RWPE2 (cell line): ENCODE data around the gene PRKCH.

Source experiments
- ATAC-seq: fragments of 200-7000 bp; cut with Tn5 transposase; 3 replicates; pipeline ENCODE4 v1.9.1; 2021; ENCODE audit warnings: low read depth
- DNase-seq: peaks from one replicate; pipeline ENCODE4 v3.0.0-alpha.2; 2020; ENCODE audit warnings: low spot score
- H3K27ac ChIP-seq: fragments of 450-650 bp; 2 replicates; pipeline ENCODE4 v1.5.1; 2017; ENCODE audit warnings: mild to moderate bottlenecking; ENCODE audit not compliant: poor library complexity, severe bottlenecking
- H3K27me3 ChIP-seq: fragments of 250-450 bp; sonication (Bioruptor Pico); 2 replicates; pipeline ENCODE4 v1.5.1; 2021; ENCODE audit warnings: mild to moderate bottlenecking, moderate library complexity; ENCODE audit not compliant: insufficient read depth, poor library complexity, severe bottlenecking
- H3K36me3 ChIP-seq: fragments of 250-450 bp; sonication (Bioruptor Pico); 2 replicates; pipeline ENCODE4 v1.5.1; 2020; ENCODE audit warnings: low read depth, mild to moderate bottlenecking, moderate library complexity
- H3K4me1 ChIP-seq: fragments of 250-450 bp; sonication (Bioruptor Pico); 2 replicates; pipeline ENCODE4 v1.5.1; 2021; ENCODE audit warnings: mild to moderate bottlenecking, moderate library complexity; ENCODE audit not compliant: insufficient read depth, poor library complexity, severe bottlenecking
- H3K4me3 ChIP-seq: fragments of 250-450 bp; sonication (Bioruptor Pico); 2 replicates; pipeline ENCODE4 v1.5.1; 2021; ENCODE audit warnings: mild to moderate bottlenecking, moderate library complexity; ENCODE audit not compliant: severe bottlenecking
- H3K9me3 ChIP-seq: fragments of 250-450 bp; sonication (Bioruptor Pico); 2 replicates; pipeline ENCODE4 v1.5.1; 2021; ENCODE audit warnings: mild to moderate bottlenecking, moderate library complexity; ENCODE audit not compliant: severe bottlenecking
- CTCF ChIP-seq: fragments of 450-650 bp; IDR thresholded peaks from one replicate; pipeline ENCODE4 v1.5.1; 2017; ENCODE audit warnings: mild to moderate bottlenecking, moderate library complexity; ENCODE audit not compliant: poor library complexity, severe bottlenecking

Gene PRKCH

DNA sequence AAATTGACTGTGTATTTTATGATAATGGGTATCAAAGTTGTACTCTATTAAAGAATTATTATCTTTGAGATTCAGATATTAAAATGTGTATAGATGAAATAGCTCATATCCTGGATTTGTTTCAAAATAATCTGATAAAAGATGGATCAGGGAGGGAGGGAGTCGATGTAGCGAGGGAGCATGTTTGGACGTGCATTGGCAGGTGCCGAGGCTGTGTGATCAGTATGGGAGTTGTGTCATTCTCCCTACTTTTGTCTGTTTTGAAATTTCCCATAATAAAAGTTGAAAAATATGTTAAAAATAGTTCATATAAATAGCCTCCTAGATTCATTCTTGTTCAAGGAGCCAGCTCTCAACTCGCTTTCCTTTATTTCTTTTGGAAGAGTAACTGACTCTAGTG, 202.4 kb downstream of the PRKCH start:
- Histone ChIP-seq H3K4me3 (no peak overlapping the region), H3K36me3 (no peaks in the 10 kb centered on the region), H3K27ac (peak overlapping the region; percentile 99), H3K9me3 (no peaks in the 10 kb centered on the region), H3K27me3 (no peaks in the 10 kb centered on the region), H3K4me1 (peaks cover 57% of the 10 kb centered on the region)
- ATAC-seq (no peak), DNase-seq (no peak)
- TF ChIP-seq CTCF: no peak

DNA sequence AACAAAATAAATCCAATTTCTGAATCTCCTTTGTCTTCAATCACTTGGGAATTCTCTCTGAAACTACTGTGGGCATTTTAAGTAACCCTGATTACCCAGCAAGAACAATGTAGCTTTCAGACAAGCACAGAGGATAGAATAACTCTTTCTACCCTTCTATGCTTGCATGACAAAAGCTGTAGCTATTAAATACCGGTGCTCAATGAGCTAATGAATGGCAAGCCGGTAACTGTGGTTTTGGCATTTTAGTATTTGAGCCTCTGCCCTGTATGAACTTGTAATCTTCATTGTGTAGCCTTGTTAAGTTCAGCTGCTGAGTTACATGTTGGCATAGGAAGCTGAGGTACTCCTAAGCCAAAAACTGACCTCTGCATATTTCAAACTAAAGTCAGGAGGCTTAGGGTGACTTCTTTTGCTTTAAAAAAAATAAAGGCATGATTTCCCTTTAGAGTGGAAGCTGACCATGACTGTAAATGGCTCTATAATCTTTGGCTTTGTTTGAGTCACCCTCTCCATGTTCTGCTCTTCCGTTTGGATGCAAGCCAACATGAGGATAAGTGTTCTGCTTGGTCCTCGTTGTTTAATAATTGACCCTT, 202.9 kb downstream of the PRKCH start:
- Histone ChIP-seq H3K9me3 (no peaks in the 10 kb centered on the region), H3K36me3 (peaks cover 3% of the 10 kb centered on the region; the same call in 1 of the 2 replicates), H3K27me3 (no peaks in the 10 kb centered on the region), H3K4me1 (peaks cover 60% of the 10 kb centered on the region), H3K4me3 (no peak overlapping the region), H3K27ac (peak overlapping the region; percentile 99)
- ATAC-seq (peak; percentile 19), DNase-seq (no peak)
- no peak for TF ChIP-seq CTCF

DNA sequence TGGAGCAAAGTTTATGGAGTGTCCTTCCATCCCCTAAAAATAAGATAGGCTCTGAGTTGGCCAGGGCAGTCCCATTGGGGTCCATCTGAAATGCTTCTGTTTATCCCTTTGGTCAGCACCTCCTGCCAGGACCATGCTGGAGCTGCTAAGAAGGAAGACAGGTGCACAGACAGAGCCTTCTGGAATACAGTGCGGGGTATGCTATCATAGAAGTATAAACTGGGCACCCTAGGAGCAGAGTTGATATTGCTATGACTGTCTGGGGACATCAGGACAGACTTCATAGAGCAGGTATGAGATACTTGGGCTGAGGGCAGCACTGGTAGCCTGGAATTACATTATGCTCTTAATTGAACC, 203.5 kb downstream of the PRKCH start:
- H3K27ac ChIP-seq: peak overlapping the region; percentile 99
- H3K4me1 ChIP-seq: peaks cover 60% of the 10 kb centered on the region
- no peaks in the 10 kb centered on the region for H3K9me3 ChIP-seq
- no peak for DNase-seq
- ATAC-seq: peak; percentile 5; the same call in 2 of the 3 replicates
- no peak for TF ChIP-seq CTCF
- peaks cover 3% of the 10 kb centered on the region; the same call in 1 of the 2 replicates for H3K36me3 ChIP-seq
- H3K4me3 ChIP-seq: no peak overlapping the region
- no peaks in the 10 kb centered on the region for H3K27me3 ChIP-seq

DNA sequence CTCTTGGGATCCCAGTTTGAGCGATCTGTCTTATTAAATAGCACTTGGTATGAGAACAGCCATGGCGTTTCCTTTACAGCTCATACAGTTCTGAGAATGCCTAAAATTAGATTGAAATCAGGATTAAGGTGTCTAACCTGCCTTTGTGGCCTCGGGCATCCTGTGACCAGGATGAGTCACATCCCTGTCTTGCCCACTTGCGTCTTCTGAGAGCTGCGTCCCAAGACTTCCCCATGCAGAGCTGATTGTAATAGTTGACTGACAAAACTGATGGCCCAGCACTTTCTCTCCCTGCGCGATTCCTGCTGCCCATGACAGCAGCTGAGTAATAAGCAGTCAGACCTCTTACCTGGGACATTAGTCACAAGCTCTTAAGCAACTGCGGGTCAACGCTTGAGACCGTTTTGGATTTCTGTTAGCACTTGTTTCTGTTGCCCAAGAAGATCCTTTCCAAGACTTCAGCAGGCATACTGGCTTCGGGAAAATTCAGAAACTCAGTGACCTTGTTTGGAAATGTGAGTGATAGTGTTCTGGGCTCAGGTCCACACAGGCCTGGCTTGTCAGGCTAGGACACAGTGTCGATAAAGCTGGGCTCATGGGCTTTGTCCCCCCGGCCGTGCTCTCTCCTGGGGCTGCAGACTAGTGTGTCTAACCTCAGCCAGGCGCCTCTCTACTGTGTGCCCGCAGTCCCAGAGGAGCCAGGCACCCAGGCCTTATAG, 204.1 kb downstream of the PRKCH start:
- Histone ChIP-seq H3K36me3 (peaks cover 3% of the 10 kb centered on the region; the same call in 1 of the 2 replicates), H3K9me3 (no peaks in the 10 kb centered on the region), H3K4me1 (peaks cover 60% of the 10 kb centered on the region), H3K27ac (peak overlapping the region; percentile 99), H3K4me3 (no peak overlapping the region), H3K27me3 (no peaks in the 10 kb centered on the region)
- TF ChIP-seq CTCF: no peak
- DNase-seq: peak; percentile 98
- ATAC-seq: peak; percentile 84
